Epithelial cell of prostate (primary cell): Measurements from ENCODE around the gene BRD4.

Experiments used
- DNase-seq: peaks from one replicate; pipeline ENCODE4 v3.0.0-alpha.2; 2011; ENCODE audit warnings: low read depth, low spot score
- H3K27ac ChIP-seq: fragments of 450-650 bp; 2 replicates; pipeline ENCODE4 v1.5.1; 2017; ENCODE audit warnings: mild to moderate bottlenecking

Gene BRD4

DNA sequence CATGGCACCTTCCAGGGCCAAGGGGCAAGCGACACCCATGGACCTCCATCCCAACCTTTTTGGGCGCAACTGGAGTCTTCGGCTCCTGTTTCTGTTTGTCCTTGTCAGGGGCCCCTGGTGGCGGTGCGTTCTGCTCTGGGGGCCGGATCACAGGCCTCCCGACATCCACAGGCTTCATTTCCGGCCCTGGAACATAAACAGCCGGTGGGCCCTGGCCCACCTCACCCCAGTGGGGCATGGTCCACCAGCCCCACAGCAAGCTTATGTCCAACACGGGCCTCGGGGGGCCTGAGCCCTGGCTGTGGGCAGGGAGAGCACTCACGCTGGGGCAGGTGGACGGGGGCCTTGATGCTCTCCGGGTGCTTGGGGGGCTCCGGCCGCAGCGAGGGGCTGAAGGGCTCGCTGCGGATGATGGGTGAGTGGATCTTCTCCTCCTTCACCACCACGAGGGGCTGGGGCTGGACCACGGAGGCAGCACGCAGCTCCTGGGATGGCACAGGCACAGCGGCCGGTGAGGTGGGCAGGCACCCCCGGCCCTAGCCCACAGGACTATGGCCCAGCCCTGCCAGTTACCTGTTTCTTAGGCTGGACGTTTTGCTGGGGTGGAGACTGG is 92.9 kb downstream of the BRD4 start:
- H3K27ac ChIP-seq: no peak overlapping the region
- no peak for DNase-seq

DNA sequence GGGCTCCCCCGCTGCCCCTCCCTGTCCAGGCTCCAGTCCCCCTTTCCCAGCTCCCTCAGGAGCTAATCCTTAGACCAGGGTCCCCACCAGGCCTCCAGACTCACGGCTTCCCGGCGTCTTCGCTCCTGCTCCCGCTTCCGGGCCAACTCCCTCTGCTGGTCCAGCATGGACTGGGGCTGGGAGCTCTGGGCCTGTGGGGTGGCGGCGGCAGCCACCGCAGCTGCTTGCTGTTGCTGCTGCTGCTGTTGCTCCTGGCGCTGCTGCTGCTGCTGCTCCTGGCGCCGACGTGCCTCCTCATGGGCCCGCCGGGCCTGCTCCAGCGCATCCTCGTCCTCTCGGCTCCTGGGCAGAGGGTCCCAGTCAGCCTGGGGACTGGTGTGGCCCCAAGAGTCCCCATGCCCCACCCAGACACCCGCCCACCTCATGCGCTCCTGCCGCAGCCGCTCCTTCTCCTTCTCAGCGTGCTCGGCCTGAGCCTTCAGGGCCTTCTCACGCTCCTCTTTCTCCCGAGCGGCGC is 93.6 kb downstream of the BRD4 start:
- DNase-seq: no peak
- no peak overlapping the region for H3K27ac ChIP-seq

DNA sequence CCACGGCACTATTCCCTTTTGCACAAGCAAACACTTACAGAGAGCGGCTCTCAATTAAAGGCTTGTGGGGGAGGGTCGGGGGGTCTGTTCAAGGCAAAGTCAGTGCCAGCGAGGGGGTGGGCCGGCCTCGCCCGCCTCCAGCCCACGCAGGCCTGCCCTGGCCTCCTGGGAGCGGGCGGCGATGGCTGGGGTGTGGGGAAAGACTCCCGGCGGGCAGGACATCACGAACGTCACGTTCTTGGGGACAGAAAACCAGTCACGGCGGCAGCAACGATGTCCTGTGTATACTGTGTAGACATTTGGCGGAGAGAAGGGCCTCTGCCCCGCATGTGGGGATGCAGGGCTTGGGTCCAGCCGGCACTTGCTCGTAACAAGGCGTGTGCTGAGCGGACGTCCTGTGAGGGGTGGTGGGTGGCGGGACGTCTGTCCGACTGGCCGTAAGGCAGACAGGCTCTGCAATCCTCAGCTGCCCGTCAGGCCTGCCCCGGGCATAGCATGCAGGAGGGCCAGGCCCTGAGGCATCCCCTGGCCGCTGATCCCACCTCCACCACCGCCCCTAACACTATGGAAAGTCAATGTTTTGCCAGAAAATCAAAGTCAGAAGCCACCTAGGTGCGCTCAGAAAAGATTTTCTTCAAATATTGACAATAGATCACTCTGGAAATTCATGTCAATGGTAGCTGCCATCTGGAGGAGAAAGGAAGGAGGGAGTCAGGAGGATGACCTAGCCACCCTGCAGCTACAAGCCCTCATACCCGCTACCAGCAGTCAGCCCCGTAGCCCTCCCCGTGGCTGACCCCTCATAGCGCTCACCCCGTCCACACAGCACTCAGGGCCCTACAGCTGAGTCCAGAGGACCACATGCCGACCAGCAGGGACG is 94.3 kb downstream of the BRD4 start:
- no peak overlapping the region for H3K27ac ChIP-seq
- no peak for DNase-seq

DNA sequence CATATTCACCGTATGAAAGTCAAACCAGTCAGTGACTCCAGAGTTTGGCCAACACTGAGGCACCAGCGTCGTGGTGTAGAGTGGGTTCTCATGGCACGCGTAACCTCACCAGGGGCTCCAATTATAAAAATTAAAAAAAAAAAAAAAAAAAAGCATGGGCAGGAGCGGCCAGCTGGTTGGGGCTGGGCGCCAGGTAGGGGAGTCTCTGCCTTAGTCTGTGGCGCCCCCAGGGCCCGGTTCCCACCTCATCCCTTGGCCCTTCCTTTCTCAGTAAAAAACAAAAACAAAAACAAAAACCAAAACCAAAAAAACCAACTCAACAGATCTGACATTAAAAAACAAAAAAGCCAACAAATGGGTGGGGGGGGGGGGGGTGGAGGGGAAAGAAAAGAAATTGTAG is 95.5 kb downstream of the BRD4 start:
- no peak overlapping the region for H3K27ac ChIP-seq
- no peak for DNase-seq

DNA sequence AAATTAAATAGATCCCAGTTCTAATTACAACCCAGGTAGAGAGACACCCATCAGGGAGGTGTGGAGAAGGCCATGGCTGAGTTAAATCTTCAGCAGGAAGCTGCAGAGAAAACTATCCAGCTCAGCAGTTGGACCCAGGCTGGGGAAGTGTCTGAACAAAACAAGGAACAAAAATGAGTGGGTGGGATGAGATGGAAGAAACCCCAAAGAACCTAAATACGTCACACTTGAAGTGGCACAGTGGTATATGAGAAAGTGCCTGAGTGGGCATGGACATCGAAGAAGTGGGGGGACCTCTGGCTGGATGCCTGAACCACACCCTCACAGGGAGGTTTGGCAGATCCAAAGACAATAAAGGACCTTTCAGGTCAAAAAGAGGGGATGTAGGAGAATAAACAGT is 96.6 kb downstream of the BRD4 start:
- no peak for DNase-seq

DNA sequence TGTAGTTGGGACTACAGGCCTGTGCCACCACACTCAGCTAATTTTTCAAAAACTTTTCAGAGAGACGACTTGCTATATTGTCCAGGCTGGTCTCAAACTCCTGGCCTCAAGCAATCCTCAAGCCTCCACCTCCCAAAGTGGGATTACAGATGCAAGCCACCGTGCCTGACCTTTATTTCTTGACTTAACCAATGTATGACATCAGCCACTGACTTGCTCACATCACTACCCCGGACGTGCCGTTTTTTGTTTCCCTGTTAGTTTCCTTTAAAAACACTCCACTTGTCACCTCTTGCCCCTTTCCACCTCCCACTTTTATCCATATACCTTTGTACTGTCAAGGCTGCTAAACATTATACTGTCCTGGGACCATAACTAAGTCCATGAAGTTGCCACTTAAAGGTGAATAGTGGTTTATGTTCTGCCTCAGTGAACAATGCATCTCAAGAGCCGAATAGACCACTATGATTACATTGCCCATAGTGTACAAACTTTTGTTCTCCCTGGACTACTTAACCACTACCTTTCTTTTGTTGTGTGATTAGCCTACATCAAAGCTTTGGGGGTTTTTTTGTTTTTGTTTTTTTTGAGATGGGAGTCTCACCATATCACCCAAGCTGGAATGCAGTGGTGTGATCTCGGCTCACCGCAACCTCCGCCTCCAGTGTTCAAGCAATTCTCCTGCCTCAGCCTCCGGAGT is 97.8 kb downstream of the BRD4 start:
- no peak for DNase-seq
- peak overlapping the region; percentile 58 for H3K27ac ChIP-seq

More for the DNA sequence above, 96.6 kb downstream of the BRD4 start:
- H3K27ac ChIP-seq: no peak overlapping the region

DNA sequence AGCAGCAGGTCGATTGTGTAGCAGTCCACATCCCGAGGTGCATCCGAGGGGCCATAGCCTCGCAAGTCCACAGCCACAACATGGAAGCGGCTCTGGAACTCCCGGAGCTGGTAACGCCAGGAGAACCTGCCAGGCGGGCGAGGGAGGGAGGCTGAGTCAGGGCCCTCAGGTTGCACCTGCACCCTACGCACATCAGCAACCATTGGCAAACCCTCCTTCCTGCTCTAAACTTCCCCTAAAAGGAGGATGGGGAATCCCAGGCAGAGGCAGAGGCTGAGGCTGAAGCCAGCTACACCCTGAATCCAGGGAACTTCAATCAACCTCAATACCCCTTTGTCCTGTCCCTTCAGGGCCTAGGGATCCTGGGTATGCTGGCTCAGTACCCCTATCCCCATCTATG is 101.1 kb downstream of the BRD4 start:
- DNase-seq: no peak
- H3K27ac ChIP-seq: no peak overlapping the region

DNA sequence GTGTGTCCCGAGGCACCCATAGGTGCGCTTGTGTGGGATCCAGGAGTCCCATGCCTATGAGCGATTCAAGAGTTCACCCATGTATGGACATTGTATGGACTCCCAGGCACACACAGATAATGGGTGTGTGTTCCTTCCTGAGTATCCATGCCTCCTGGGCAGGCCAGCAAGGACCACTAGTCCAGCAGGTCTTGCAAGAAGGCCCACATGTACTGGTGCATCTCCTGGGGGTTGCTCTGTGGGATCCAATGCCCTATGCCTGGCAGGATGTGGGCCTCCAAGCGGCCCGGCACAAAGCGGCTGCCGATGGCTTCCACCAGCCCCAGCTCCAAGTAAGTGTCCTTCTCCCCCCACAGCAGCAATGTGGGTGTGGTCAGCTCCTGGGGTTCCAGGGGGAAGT is 105.1 kb downstream of the BRD4 start:
- H3K27ac ChIP-seq: no peak overlapping the region

DNA sequence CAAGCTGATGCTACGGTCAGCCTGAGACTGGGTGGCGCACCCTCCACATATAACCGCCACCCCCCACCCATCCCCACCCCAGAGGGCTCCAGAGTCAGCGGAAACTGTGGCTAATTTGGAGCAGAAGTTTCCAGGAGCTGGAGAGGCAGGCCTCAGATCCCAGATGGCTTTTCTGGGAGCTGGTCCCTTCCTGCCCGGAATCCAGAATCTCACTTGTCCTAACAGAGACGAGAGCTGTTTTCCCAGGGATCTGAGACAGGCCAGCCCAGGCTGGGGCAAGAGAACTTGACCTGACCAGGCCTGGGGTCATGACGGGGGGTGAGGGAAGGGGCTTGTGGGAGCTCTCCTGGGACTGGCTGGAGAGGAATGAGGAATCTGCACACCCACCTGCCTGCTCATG is 106.6 kb downstream of the BRD4 start:
- no peak for DNase-seq
- H3K27ac ChIP-seq: no peak overlapping the region

More for the DNA sequence above, 105.1 kb downstream of the BRD4 start:
- DNase-seq: no peak

DNA sequence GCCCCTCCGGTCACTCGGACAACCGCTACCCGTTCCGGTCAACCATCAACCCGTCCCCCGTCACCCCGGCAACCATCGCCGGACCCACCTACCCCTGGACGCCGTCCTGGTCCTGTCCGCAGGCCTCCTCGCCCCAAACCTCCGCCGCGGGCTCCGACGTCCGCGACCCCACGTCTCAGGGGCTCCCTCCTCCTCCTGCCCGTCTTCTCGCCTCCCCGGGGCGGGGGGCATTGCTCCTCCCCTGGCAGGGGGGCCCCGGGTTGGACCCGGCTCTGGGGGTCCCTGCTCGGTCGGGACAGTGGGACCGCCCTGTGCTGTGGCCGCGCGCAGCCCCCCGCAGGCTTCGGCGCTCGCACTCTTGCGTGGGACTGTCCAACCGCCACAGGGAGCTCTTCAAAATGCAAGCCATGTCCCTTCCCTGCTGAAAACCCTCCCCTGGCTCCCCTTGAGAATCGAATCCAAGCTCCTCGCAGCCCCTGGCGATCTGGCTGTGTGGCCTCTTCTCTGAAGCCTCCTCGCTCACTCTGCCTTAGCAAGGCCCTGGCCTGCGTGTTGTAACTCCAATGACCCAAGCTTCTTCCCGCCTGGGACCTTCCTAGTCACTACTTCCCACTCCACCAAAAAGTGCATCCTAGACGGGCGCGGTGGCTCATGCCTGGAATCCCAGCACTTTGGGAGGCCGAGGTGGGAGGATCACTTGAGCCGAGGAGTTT is 108.5 kb downstream of the BRD4 start:
- DNase-seq: no peak
- no peak overlapping the region for H3K27ac ChIP-seq

DNA sequence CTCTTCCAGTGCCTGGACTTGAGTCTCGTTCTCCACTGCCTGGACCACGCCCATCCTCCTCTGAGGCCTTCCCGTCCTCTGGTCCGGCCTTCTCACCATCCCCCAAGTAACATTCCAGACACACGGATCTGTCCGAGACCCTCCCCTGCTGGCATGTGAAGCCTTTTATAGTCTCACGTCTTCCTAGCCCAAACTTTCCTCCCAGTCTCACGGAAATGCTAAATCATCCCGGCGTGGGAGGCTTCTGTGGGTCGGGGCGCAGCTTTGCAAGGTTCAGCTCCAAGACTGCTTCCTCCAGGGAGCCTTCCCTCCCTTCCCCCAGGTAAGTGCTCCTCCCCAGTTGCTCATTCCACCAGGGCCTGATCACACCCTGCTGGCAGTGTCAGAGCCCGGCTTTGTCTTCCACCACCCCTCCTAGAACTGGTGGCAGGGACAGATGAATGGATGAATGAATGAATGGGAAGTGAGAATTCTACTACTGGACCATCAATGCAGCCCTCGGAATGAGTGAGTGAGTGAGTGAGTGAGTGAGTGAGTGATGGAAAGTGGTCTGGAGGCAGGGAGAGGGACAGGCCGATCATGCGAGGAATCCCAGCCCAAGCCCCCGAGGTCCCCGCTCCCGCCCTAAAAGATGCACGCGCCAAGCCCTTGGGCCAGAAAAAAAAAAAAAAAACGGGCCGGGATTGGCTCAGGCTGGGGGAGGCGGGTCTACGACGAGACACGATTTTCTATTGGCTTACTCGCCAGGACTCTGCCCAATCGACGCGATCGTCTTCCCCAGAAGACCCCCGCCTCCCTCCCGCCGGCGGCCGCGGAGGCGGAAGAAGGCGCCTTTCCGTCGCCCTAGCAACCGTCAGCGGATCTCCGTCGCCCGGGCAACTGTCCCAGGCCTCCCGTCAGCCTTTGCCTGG is 109.3 kb downstream of the BRD4 start:
- H3K27ac ChIP-seq: peak overlapping the region; percentile 16
- no peak for DNase-seq

DNA sequence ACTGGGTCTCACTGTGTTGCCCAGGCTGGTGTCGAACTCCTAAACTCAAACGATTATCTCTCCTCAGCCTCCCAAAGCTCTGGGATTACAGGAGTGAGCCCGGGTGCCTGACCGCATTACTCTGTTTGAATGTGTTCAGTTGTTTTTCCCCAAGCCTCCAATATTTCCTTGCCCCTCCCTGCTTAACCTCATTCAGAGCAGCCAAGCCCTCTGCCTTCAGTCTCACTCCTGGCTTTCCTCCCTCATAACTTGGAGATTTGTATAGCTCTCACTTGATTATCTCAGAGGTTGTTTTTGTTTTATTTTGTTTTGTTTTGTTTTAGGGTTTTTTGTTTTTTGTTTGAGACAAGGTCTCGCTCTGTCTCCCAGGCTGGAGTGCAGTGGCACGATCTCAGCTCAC is 111.5 kb downstream of the BRD4 start:
- H3K27ac ChIP-seq: no peak overlapping the region
- DNase-seq: no peak

DNA sequence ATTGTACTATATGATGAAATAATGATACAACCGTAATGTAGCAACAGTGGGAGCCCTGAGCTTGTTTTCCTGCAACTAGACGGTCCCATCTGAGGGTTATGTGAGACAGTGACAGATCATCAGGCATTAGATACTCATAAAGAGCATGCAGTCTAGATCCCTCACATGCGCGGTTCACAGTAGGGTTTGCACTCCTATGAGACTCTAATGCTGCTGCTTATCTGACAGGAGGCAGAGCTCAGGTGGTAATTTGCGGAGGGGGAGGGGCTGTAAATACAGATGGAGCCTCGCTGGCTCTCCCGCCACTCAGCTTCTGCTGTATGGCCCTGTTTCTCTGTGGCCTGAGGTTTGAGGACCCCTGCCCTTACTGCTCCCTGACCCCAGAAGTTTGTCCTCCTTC is 113.8 kb downstream of the BRD4 start:
- DNase-seq: no peak
- H3K27ac ChIP-seq: no peak overlapping the region

DNA sequence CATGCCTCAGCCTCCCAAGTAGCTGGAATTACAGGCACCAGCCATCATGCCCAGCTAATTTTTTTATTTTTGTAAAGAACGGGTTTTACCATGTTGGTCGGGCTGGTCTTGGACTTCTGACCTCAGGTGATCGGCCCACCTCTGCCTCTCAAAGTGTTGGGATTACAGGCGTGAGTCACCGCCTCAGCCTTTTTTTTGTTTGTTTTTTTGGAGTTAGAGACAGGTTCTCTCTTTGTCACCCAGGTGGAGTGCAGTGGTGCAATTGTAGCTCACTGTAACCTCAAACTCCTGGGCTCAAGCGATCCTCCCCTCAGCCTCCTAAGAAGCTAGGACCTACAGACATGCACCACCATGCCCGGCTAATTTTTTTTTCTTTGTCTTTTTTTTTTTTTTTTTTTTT is 116.0 kb downstream of the BRD4 start:
- H3K27ac ChIP-seq: no peak overlapping the region

DNA sequence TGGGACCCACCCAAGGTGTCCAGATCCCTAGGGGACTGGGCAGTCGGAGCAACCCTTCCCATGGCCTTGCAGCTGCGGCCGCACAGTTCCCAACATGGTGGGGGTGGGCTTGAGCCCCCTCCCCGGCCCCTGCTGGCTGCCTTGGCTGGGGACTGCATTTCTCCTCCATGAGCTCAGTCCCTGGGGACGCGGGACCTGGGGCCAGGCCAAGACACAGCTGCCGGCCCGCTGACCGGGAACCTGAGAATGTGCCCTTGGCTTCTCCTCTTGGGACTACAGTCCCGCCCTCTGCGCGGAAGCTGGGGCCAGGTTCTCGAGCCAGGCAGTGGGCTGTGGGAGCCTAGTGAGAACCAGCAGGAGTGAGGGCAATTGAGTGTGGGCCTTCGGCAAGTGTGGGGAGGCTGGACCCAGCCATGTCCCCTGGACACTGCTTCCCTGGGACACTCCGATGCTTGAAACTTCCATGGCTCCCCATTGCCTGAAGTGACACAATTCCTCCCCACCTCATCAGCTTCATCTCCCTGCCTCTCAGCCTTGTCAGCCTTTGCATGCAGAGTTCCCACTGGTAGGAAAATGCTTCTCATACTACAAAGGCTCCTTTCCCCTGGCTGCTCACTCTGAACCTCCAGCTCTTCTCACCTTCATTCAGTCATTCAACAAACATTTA is 118.5 kb downstream of the BRD4 start:
- DNase-seq: no peak
- no peak overlapping the region for H3K27ac ChIP-seq

More for the DNA sequence above, 116.0 kb downstream of the BRD4 start:
- DNase-seq: no peak

DNA sequence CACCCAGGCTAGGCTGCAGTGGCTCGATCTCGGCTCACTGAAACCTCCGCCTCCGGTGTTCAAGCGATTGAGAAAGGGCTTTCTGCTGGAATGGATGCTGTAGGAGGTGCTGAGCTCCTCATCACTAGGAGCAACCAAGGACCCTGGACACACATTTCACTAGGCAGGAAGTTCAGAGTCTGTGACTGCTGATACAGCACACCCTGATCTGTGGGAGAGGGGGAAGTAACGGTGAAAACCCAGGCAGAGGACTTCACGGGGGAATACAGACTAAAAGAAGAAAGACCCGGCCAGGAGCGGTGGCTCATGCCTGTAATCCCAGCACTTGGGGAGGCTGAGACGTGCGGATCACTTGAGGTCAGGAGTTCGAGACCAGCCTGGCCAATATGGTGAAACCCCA is 119.6 kb downstream of the BRD4 start:
- DNase-seq: no peak
- no peak overlapping the region for H3K27ac ChIP-seq

DNA sequence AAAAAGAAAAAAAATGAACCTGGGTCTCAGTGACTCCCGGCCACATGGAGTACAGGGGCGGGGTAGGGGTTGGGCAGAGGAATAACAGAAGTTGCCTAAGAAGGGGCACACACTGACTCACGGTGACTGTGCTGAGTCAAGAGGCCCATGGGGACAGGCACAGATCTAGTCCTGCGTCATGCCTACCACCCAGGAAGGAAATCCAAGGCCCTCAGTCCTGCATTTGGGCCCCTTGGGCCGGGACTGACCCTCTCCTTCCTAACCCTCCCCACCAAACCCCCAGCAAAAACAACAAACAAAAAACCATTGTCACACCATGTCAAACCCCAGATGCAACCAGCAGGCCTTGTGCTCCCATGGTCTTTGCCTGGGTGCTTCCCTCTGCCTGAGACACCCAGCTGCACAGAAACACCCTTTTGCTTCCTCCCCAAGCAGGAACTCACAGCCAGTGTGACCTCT is 122.0 kb downstream of the BRD4 start:
- DNase-seq: no peak
- H3K27ac ChIP-seq: peak overlapping the region; percentile 31

DNA sequence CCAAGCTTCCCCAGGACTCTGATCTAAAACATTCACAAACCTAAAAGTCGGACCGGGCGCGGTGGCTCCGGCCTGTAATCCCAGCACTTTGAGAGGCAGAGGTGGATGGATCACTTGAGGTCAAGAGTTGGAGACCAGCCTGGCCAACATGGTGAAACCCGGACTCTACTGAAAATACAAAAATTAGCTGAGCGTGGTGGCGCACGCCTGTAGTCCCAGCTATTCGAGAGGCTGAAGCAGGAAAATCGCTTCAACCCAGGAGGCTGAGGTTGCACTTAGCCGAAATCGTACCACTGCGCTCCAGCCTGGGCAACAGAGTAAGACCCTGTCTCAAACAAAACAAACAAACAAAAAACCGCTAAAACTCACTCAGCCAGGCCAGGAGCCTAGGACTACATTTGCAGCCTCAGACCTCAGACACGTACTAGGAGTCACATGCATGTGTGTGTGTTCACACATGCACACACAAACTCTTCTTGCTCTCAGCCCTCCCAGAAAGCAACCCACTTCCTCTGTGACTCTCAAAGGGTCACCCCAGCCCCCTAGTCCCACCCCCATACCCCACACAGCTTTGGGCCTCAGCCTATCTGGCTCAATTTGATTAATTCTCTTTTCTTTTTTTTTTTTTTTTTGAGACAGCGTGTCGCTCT is 130.8 kb downstream of the BRD4 start:
- no peak overlapping the region for H3K27ac ChIP-seq
- no peak for DNase-seq
